ENCODE data around the gene HBE1. TPM values are rescaled to one million over a fixed set of nuclear protein-coding genes. Genes with fewer than 3 reads are reported as not detected.

The HBE1 gene
- total and polyA plus RNA-seq, 9 of the 15 experiments (the other 6 are each of a cell fraction or from before 2014, with no cell fraction given): 612 to 10,250 (median 2,181) TPM

DNA sequence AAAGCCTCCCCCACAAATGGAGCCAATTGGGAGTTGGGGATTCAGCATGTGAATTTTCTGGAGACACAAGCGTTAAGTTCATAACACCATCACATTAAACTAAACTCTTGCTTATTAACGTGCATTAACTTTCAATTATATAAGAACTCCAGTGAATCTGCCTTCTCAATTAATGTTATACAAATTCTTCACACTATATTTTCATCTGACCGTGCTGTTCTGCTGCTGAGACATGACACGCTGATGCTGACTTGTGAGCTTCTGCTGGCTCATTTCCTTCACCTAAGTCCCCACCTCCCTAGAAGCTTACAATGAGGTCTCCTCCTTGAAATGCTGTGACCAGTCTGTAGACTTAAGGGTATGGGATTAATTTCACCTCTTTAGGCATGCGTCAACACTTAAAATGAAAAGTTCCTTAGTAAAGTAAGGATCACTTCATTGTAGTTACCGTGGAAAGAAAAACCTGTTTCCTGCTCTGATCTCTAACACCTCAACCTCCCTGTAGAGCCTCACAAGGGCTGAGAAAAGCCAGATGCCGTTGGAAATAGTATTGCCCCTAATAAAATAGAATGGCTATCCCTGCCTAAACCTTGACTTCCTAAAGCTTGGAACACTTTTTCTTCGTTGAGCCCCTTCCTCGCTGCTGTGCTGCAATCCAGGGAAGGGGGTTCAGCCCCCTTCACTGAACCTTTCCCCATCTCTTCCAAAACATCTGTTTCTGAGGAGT is 17.4 kb downstream of the HBE1 start (continued):
- no peak for TF ChIP-seq TEAD2 (tag; IDR thresholded peaks at IDR 0.05)
- no peak for TF ChIP-seq ZFX (CRISPR knock-in tag; IDR thresholded peaks at IDR 0.05)
- TF ChIP-seq, protein P1, sequence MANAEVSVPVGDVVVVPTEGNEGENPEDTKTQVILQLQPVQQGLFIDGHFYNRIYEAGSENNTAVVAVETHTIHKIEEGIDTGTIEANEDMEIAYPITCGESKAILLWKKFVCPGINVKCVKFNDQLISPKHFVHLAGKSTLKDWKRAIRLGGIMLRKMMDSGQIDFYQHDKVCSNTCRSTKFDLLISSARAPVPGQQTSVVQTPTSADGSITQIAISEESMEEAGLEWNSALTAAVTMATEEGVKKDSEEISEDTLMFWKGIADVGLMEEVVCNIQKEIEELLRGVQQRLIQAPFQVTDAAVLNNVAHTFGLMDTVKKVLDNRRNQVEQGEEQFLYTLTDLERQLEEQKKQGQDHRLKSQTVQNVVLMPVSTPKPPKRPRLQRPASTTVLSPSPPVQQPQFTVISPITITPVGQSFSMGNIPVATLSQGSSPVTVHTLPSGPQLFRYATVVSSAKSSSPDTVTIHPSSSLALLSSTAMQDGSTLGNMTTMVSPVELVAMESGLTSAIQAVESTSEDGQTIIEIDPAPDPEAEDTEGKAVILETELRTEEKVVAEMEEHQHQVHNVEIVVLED (CRISPR knock-in tag; IDR thresholded peaks at IDR 0.05): no peak
- TF ChIP-seq NFYB (IDR thresholded peaks at IDR 0.05; ENCODE audit: extremely low read depth, insufficient read length): no peak
- TF ChIP-seq, protein P2, sequence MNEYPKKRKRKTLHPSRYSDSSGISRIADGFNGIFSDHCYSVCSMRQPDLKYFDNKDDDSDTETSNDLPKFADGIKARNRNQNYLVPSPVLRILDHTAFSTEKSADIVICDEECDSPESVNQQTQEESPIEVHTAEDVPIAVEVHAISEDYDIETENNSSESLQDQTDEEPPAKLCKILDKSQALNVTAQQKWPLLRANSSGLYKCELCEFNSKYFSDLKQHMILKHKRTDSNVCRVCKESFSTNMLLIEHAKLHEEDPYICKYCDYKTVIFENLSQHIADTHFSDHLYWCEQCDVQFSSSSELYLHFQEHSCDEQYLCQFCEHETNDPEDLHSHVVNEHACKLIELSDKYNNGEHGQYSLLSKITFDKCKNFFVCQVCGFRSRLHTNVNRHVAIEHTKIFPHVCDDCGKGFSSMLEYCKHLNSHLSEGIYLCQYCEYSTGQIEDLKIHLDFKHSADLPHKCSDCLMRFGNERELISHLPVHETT (CRISPR knock-in tag; conservative IDR thresholded peaks at IDR 0.05 in 1 of 2, IDR thresholded peaks at IDR 0.05 in 1 of 2): 0 out of 4 replicates have a peak, but pooled peaks of 1 of the 2 experiments have one; percentile 4
- no peak for TF ChIP-seq KDM1A (IDR thresholded peaks at IDR 0.05)
- TF ChIP-seq CBFA2T2 (conservative IDR thresholded peaks at IDR 0.05): no peak
- no peak for TF ChIP-seq ZNF24 (IDR thresholded peaks at IDR 0.05)
- TF ChIP-seq BRD4 (IDR thresholded peaks at IDR 0.05): no peak
- no peak for TF ChIP-seq RAD21 (CRISPR knock-in tag; conservative IDR thresholded peaks at IDR 0.05 in 1 of 2, IDR thresholded peaks at IDR 0.05 in 1 of 2)
- no peak for TF ChIP-seq EWSR1 (IDR thresholded peaks at IDR 0.05; ENCODE audit: borderline replicate concordance, low read depth, partially characterized antibody)
- TF ChIP-seq, protein P3, sequence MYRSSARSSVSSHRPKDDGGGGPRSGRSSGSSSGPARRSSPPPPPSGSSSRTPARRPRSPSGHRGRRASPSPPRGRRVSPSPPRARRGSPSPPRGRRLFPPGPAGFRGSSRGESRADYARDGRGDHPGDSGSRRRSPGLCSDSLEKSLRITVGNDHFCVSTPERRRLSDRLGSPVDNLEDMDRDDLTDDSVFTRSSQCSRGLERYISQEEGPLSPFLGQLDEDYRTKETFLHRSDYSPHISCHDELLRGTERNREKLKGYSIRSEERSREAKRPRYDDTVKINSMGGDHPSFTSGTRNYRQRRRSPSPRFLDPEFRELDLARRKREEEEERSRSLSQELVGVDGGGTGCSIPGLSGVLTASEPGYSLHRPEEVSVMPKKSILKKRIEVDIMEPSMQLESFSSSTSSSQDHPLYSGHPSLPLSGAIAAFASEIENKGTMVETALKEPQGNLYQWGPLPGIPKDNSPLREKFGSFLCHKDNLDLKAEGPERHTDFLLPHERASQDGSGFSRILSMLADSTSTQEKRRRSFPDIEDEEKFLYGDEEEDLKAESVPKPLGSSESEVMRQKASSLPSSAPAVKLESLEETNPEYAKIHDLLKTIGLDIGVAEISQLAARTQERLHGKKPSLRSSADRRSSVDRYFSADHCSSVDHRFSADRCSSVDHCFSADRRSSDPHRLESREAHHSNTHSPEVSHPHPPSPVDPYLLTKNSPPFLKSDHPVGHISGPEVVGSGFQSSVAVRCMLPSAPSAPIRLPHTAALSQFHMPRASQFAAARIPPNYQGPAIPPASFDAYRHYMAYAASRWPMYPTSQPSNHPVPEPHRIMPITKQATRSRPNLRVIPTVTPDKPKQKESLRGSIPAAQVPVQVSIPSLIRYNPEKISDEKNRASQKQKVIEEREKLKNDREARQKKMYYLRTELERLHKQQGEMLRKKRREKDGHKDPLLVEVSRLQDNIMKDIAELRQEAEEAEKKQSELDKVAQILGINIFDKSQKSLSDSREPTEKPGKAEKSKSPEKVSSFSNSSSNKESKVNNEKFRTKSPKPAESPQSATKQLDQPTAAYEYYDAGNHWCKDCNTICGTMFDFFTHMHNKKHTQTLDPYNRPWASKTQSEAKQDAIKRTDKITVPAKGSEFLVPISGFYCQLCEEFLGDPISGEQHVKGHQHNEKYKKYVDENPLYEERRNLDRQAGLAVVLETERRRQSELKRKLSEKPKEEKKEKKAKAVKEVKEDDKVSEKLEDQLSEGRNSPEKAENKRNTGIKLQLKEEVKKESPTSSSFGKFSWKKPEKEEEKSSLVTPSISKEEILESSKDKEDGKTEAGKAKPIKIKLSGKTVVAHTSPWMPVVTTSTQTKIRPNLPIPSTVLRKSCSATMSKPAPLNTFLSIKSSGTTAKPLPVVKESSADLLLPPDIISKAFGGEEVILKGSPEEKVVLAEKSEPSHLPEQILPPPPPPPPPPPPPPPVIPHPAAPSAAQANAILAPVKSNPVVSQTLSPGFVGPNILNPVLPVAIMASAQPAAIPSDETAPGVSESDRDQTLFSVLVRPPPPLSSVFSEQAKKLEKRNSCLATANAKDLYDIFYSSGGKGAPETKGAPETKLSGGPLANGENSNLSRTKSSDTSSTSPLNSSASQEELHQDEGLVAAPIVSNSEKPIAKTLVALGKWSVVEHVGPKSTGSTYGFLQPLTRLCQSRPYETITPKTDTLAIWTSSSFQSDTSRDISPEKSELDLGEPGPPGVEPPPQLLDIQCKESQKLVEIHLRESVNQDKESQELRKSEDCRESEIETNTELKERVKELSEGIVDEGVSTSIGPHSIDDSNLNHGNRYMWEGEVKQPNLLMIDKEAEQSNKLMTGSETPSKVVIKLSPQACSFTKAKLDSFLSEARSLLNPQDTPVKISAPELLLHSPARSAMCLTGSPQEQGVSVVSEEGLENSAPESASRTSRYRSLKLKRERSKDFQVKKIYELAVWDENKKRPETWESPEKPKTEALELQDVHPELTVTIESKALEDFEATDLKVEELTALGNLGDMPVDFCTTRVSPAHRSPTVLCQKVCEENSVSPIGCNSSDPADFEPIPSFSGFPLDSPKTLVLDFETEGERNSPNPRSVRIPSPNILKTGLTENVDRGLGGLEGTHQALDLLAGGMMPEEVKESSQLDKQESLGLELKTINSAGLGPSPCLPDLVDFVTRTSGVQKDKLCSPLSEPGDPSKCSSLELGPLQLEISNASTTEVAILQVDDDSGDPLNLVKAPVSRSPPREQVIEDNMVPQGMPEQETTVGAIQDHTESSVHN (IDR thresholded peaks at IDR 0.05; ENCODE audit: borderline replicate concordance in 1 of 2, low read depth in 1 of 2): no peak
- TF ChIP-seq, protein P4, sequence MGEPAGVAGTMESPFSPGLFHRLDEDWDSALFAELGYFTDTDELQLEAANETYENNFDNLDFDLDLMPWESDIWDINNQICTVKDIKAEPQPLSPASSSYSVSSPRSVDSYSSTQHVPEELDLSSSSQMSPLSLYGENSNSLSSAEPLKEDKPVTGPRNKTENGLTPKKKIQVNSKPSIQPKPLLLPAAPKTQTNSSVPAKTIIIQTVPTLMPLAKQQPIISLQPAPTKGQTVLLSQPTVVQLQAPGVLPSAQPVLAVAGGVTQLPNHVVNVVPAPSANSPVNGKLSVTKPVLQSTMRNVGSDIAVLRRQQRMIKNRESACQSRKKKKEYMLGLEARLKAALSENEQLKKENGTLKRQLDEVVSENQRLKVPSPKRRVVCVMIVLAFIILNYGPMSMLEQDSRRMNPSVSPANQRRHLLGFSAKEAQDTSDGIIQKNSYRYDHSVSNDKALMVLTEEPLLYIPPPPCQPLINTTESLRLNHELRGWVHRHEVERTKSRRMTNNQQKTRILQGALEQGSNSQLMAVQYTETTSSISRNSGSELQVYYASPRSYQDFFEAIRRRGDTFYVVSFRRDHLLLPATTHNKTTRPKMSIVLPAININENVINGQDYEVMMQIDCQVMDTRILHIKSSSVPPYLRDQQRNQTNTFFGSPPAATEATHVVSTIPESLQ (CRISPR knock-in tag; IDR thresholded peaks at IDR 0.05): no peak

Data from K562 (cell line).